Measurements from ENCODE around the gene RASL10B.

Gene RASL10B

GRCh38 chr17:35725058-35725457 lies 6.4 kb upstream of the RASL10B start:
- no peak for DNase-seq (ENCODE audit: extremely low spot score)
- CTCF ChIA-PET: interaction anchor here (1.6 to 3.7 kb wide), 3 partner anchors 23 to 112 kb away, joined by 3 to 15 read pairs (median 15); no protein-coding TSS in a partner anchor
- TF ChIP-seq CTCF (IDR thresholded peaks at IDR 0.05; ENCODE audit: control extremely low read depth, extremely low read depth, low read depth, missing control alignments): no peak
- POLR2A ChIA-PET: no interaction called here

- CTCF ChIA-PET: interaction anchor here (1.3 to 1.6 kb wide), 2 partner anchors 8 to 113 kb away, joined by 3 read pairs; no protein-coding TSS in a partner anchor
- POLR2A ChIA-PET: interaction anchor here (0.6 kb wide), 1 partner anchor 731 kb away, joined by 12 read pairs; no protein-coding TSS in a partner anchor
- no peak for DNase-seq (ENCODE audit: extremely low spot score)
- TF ChIP-seq CTCF (IDR thresholded peaks at IDR 0.05; ENCODE audit: control extremely low read depth, extremely low read depth, low read depth, missing control alignments): no peak
Observed at GRCh38 chr17:35725802-35726126, 5.7 kb upstream of the RASL10B start.

GRCh38 chr17:35726127-35726952 lies 5.1 kb upstream of the RASL10B start:
- no peak for TF ChIP-seq CTCF (IDR thresholded peaks at IDR 0.05; ENCODE audit: control extremely low read depth, extremely low read depth, low read depth, missing control alignments)
- DNase-seq (ENCODE audit: extremely low spot score): no peak
- ChIA-PET POLR2A (interaction anchor here (0.6 kb wide), 1 partner anchor 732 kb away, joined by 12 read pairs; no protein-coding TSS in a partner anchor), CTCF (interaction anchor here (1.0 to 2.5 kb wide), 4 partner anchors 9 to 113 kb away, joined by 3 to 16 read pairs (median 4); no protein-coding TSS in a partner anchor)

GRCh38 chr17:35726953-35727460 lies 4.4 kb upstream of the RASL10B start:
- POLR2A ChIA-PET: no interaction called here
- DNase-seq (ENCODE audit: extremely low spot score): no peak
- CTCF ChIA-PET: interaction anchor here (1.0 to 2.5 kb wide), 4 partner anchors 9 to 86 kb away, joined by 3 to 16 read pairs (median 4); no protein-coding TSS in a partner anchor
- no peak for TF ChIP-seq CTCF (IDR thresholded peaks at IDR 0.05; ENCODE audit: control extremely low read depth, extremely low read depth, low read depth, missing control alignments)

- DNase-seq (ENCODE audit: extremely low spot score): no peak
- POLR2A ChIA-PET: interaction anchor here (0.7 kb wide), 1 partner anchor 29 kb away, joined by 3 read pairs; no protein-coding TSS in a partner anchor
- TF ChIP-seq CTCF (IDR thresholded peaks at IDR 0.05; ENCODE audit: control extremely low read depth, extremely low read depth, low read depth, missing control alignments): no peak
- CTCF ChIA-PET: interaction anchor here (1.5 to 2.5 kb wide), 2 partner anchors 20 to 85 kb away, joined by 3 to 16 read pairs; no protein-coding TSS in a partner anchor
Observed at GRCh38 chr17:35727635-35728034, 3.8 kb upstream of the RASL10B start.

GRCh38 chr17:35728551-35728950 lies 2.9 kb upstream of the RASL10B start:
- TF ChIP-seq CTCF (IDR thresholded peaks at IDR 0.05; ENCODE audit: control extremely low read depth, extremely low read depth, low read depth, missing control alignments): no peak
- ChIA-PET POLR2A (no interaction called here), CTCF (interaction anchor here (0.8 to 2.5 kb wide), 3 partner anchors 19 to 115 kb away, joined by 3 to 16 read pairs (median 3); no protein-coding TSS in a partner anchor)
- DNase-seq (ENCODE audit: extremely low spot score): no peak

Data from GM10248 (cell line).